ENCODE measurements around the gene SCYGR5.
"Not testable (repeated sequence)": the region's sequence is repeated elsewhere in the genome, so short reads cannot be mapped to it uniquely, and the experiment has no call there.

SCYGR5 gene

GRCh38 chr2:227673620-227674019 is 7.0 kb downstream of the SCYGR5 start:
- H4K91ac ChIP-seq (ENCODE audit: low read length); H3K27me3 ChIP-seq (ENCODE audit: control insufficient read depth in 1 of 2, insufficient read depth in 1 of 2, low read length in 2 of 2); H3K4me2 ChIP-seq (ENCODE audit: low read length, poor library complexity, severe bottlenecking); H3K27ac ChIP-seq (ENCODE audit: low read length, poor library complexity, severe bottlenecking); H3K36me3 ChIP-seq (ENCODE audit: control insufficient read depth in 1 of 2, insufficient read depth in 2 of 2, low read depth in 1 of 2, low read length in 2 of 2); H3K79me1 ChIP-seq (replicated peaks; ENCODE audit: low read length, poor library complexity, severe bottlenecking); H3K9me3 ChIP-seq (ENCODE audit: control insufficient read depth, low read length); H3K23ac ChIP-seq (ENCODE audit: low read length in 2 of 2); H2AFZ ChIP-seq (ENCODE audit: low read depth, low read length); H2AK5ac ChIP-seq (ENCODE audit: low read length, severe bottlenecking); DNase-seq; H3K4ac ChIP-seq (ENCODE audit: low read depth in 1 of 2, low read length in 2 of 2); H2BK120ac ChIP-seq (ENCODE audit: low read depth, low read length); H2BK15ac ChIP-seq (ENCODE audit: low read depth, poor library complexity, severe bottlenecking); H3K4me1 ChIP-seq (ENCODE audit: control insufficient read depth, insufficient read depth, low read depth, low read length); H3K4me3 ChIP-seq (ENCODE audit: insufficient read depth in 1 of 2, low read depth in 1 of 2, low read length in 2 of 2); H2BK5ac ChIP-seq (ENCODE audit: low read depth, low read length, poor library complexity, severe bottlenecking); H4K8ac ChIP-seq (ENCODE audit: low read length); H3K14ac ChIP-seq (ENCODE audit: low read length in 2 of 2); H3K18ac ChIP-seq (ENCODE audit: low read depth in 1 of 2, low read length in 2 of 2); H3K9ac ChIP-seq (ENCODE audit: low read length); H2BK12ac ChIP-seq (ENCODE audit: low read length in 2 of 2): not testable (repeated sequence)
- WGBS = 74% methylated on average over 4 of the region's 5 CpGs

GRCh38 chr2:227674485-227674884 is 7.9 kb downstream of the SCYGR5 start:
- Histone ChIP-seq H2BK120ac (ENCODE audit: low read depth, low read length) (no peak overlapping the region), H3K36me3 (ENCODE audit: control insufficient read depth in 1 of 2, insufficient read depth in 2 of 2, low read depth in 1 of 2, low read length in 2 of 2) (no peaks in the 10 kb centered on the region)

GRCh38 chr2:227677928-227678327 is 11.3 kb downstream of the SCYGR5 start:
- H2AFZ ChIP-seq (ENCODE audit: low read depth, low read length) = no peak overlapping the region
- H2BK15ac ChIP-seq (ENCODE audit: low read depth, poor library complexity, severe bottlenecking) = no peak overlapping the region
- no peak overlapping the region for H3K27ac ChIP-seq (ENCODE audit: low read length, poor library complexity, severe bottlenecking)
- no peak overlapping the region for H3K18ac ChIP-seq (ENCODE audit: low read depth in 1 of 2, low read length in 2 of 2)
- no peaks in the 10 kb centered on the region for H3K9me3 ChIP-seq (ENCODE audit: control insufficient read depth, low read length)
- H3K27me3 ChIP-seq (ENCODE audit: control insufficient read depth in 1 of 2, insufficient read depth in 1 of 2, low read length in 2 of 2) = no peaks in the 10 kb centered on the region
- H3K4ac ChIP-seq (ENCODE audit: low read depth in 1 of 2, low read length in 2 of 2) = no peak overlapping the region
- no peak overlapping the region for H2AK5ac ChIP-seq (ENCODE audit: low read length, severe bottlenecking)
- H4K8ac ChIP-seq (ENCODE audit: low read length) = no peak overlapping the region
- no peak overlapping the region for H4K91ac ChIP-seq (ENCODE audit: low read length)
- H3K4me3 ChIP-seq (ENCODE audit: insufficient read depth in 1 of 2, low read depth in 1 of 2, low read length in 2 of 2) = no peak overlapping the region
- H3K4me2 ChIP-seq (ENCODE audit: low read length, poor library complexity, severe bottlenecking) = no peak overlapping the region
- DNase-seq = no peak
- H2BK5ac ChIP-seq (ENCODE audit: low read depth, low read length, poor library complexity, severe bottlenecking) = no peak overlapping the region
- no peaks in the 10 kb centered on the region for H3K36me3 ChIP-seq (ENCODE audit: control insufficient read depth in 1 of 2, insufficient read depth in 2 of 2, low read depth in 1 of 2, low read length in 2 of 2)
- H2BK120ac ChIP-seq (ENCODE audit: low read depth, low read length) = no peak overlapping the region
- no peaks in the 10 kb centered on the region for H3K4me1 ChIP-seq (ENCODE audit: control insufficient read depth, insufficient read depth, low read depth, low read length)
- no peak overlapping the region for H2BK12ac ChIP-seq (ENCODE audit: low read length in 2 of 2)
- no peak overlapping the region for H3K9ac ChIP-seq (ENCODE audit: low read length)
- H3K23ac ChIP-seq (ENCODE audit: low read length in 2 of 2) = no peak overlapping the region
- no peak overlapping the region for H3K14ac ChIP-seq (ENCODE audit: low read length in 2 of 2)
- WGBS = no CpG with 5 or more reads among the region's 3 CpGs
- H3K79me1 ChIP-seq (replicated peaks; ENCODE audit: low read length, poor library complexity, severe bottlenecking) = no peaks in the 10 kb centered on the region

More at GRCh38 chr2:227674485-227674884, 7.9 kb downstream of the SCYGR5 start:
- Histone ChIP-seq H3K79me1 (replicated peaks; ENCODE audit: low read length, poor library complexity, severe bottlenecking) (no peaks in the 10 kb centered on the region), H3K14ac (ENCODE audit: low read length in 2 of 2) (no peak overlapping the region), H3K27ac (ENCODE audit: low read length, poor library complexity, severe bottlenecking) (no peak overlapping the region), H3K4me3 (ENCODE audit: insufficient read depth in 1 of 2, low read depth in 1 of 2, low read length in 2 of 2) (no peak overlapping the region), H2BK5ac (ENCODE audit: low read depth, low read length, poor library complexity, severe bottlenecking) (no peak overlapping the region), H3K23ac (ENCODE audit: low read length in 2 of 2) (no peak overlapping the region), H4K8ac (ENCODE audit: low read length) (no peak overlapping the region), H3K9me3 (ENCODE audit: control insufficient read depth, low read length) (no peaks in the 10 kb centered on the region), H3K27me3 (ENCODE audit: control insufficient read depth in 1 of 2, insufficient read depth in 1 of 2, low read length in 2 of 2) (no peaks in the 10 kb centered on the region), H3K4me2 (ENCODE audit: low read length, poor library complexity, severe bottlenecking) (no peak overlapping the region), H3K4ac (ENCODE audit: low read depth in 1 of 2, low read length in 2 of 2) (no peak overlapping the region), H2AK5ac (ENCODE audit: low read length, severe bottlenecking) (no peak overlapping the region), H3K9ac (ENCODE audit: low read length) (no peak overlapping the region), H2BK12ac (ENCODE audit: low read length in 2 of 2) (no peak overlapping the region), H2AFZ (ENCODE audit: low read depth, low read length) (no peak overlapping the region), H4K91ac (ENCODE audit: low read length) (no peak overlapping the region), H3K4me1 (ENCODE audit: control insufficient read depth, insufficient read depth, low read depth, low read length) (no peaks in the 10 kb centered on the region), H3K18ac (ENCODE audit: low read depth in 1 of 2, low read length in 2 of 2) (no peak overlapping the region), H2BK15ac (ENCODE audit: low read depth, poor library complexity, severe bottlenecking) (no peak overlapping the region)
- WGBS = 80% methylated on average over 5 of the region's 5 CpGs
- DNase-seq = no peak

GRCh38 chr2:227684258-227684657 is 17.7 kb downstream of the SCYGR5 start:
- no peak overlapping the region for H3K18ac ChIP-seq (ENCODE audit: low read depth in 1 of 2, low read length in 2 of 2)
- no peaks in the 10 kb centered on the region for H3K79me1 ChIP-seq (replicated peaks; ENCODE audit: low read length, poor library complexity, severe bottlenecking)
- no peak overlapping the region for H3K23ac ChIP-seq (ENCODE audit: low read length in 2 of 2)
- no peak overlapping the region for H2BK15ac ChIP-seq (ENCODE audit: low read depth, poor library complexity, severe bottlenecking)
- H3K27me3 ChIP-seq (ENCODE audit: control insufficient read depth in 1 of 2, insufficient read depth in 1 of 2, low read length in 2 of 2) = no peaks in the 10 kb centered on the region
- H2BK120ac ChIP-seq (ENCODE audit: low read depth, low read length) = no peak overlapping the region
- H3K14ac ChIP-seq (ENCODE audit: low read length in 2 of 2) = no peak overlapping the region
- no peak overlapping the region for H2BK12ac ChIP-seq (ENCODE audit: low read length in 2 of 2)
- no peak overlapping the region for H4K91ac ChIP-seq (ENCODE audit: low read length)
- H3K4me2 ChIP-seq (ENCODE audit: low read length, poor library complexity, severe bottlenecking) = no peak overlapping the region
- no peak overlapping the region for H3K9ac ChIP-seq (ENCODE audit: low read length)
- H3K27ac ChIP-seq (ENCODE audit: low read length, poor library complexity, severe bottlenecking) = no peak overlapping the region
- no peak overlapping the region for H2BK5ac ChIP-seq (ENCODE audit: low read depth, low read length, poor library complexity, severe bottlenecking)
- no peak for DNase-seq
- WGBS = 73% methylated on average over 4 of the region's 5 CpGs
- no peaks in the 10 kb centered on the region for H3K36me3 ChIP-seq (ENCODE audit: control insufficient read depth in 1 of 2, insufficient read depth in 2 of 2, low read depth in 1 of 2, low read length in 2 of 2)
- no peaks in the 10 kb centered on the region for H3K9me3 ChIP-seq (ENCODE audit: control insufficient read depth, low read length)
- H3K4ac ChIP-seq (ENCODE audit: low read depth in 1 of 2, low read length in 2 of 2) = no peak overlapping the region
- H3K4me3 ChIP-seq (ENCODE audit: insufficient read depth in 1 of 2, low read depth in 1 of 2, low read length in 2 of 2) = no peak overlapping the region
- no peak overlapping the region for H2AK5ac ChIP-seq (ENCODE audit: low read length, severe bottlenecking)
- no peaks in the 10 kb centered on the region for H3K4me1 ChIP-seq (ENCODE audit: control insufficient read depth, insufficient read depth, low read depth, low read length)
- no peak overlapping the region for H2AFZ ChIP-seq (ENCODE audit: low read depth, low read length)
- no peak overlapping the region for H4K8ac ChIP-seq (ENCODE audit: low read length)

All from mesenchymal stem cell (in vitro differentiated cells and primary cell).